Stimulated activated naive CD8-positive, alpha-beta T cell treated with anti-CD3 and anti-CD28 coated beads, Interleukin-15, amount 100 ng/mL, for 72 hours (primary cell): ENCODE data around the gene TBC1D1.

Source experiments
- ATAC-seq: fragments of 150-1000 bp; cut with Tn5 transposase; 2 replicates; pipeline ENCODE4 v1.10.0; 2021; ENCODE audit warnings: mild to moderate bottlenecking, moderate library complexity
- DNase-seq, 2 donors: peaks; one replicate each; pipeline ENCODE4 v3.0.0; 2021 to 2022
- H3K27ac Mint-ChIP-seq, 2 donors: one replicate each; pipeline ENCODE4 v1.8.0; 2022; ENCODE audit warnings: mild to moderate bottlenecking in 2 of 2, mixed read lengths in 2 of 2, moderate library complexity in 2 of 2
- H3K27me3 Mint-ChIP-seq: one replicate; pipeline ENCODE4 v1.8.0; 2022; ENCODE audit warnings: mixed read lengths
- H3K4me1 Mint-ChIP-seq: one replicate; pipeline ENCODE4 v1.8.0; 2022; ENCODE audit warnings: mild to moderate bottlenecking, mixed read lengths
- H3K4me3 Mint-ChIP-seq, 2 donors: one replicate each; pipeline ENCODE4 v1.8.0; 2022; ENCODE audit warnings: mild to moderate bottlenecking in 2 of 2, mixed read lengths in 2 of 2, moderate library complexity in 1 of 2
- H3K9me3 Mint-ChIP-seq, 2 donors: one replicate each; pipeline ENCODE4 v1.8.0; 2022; ENCODE audit warnings: mixed read lengths in 2 of 2

The TBC1D1 gene

GRCh38 chr4:37983951-37984350 lies 93.1 kb downstream of the TBC1D1 start:
- H3K4me3 Mint-ChIP-seq: no peak overlapping the region
- H3K4me1 Mint-ChIP-seq: peaks cover 48% of the 10 kb centered on the region
- DNase-seq (no peak), ATAC-seq (no peak)
- H3K9me3 Mint-ChIP-seq: no peaks in the 10 kb centered on the region
- H3K27ac Mint-ChIP-seq: no peak overlapping the region
- no peaks in the 10 kb centered on the region for H3K27me3 Mint-ChIP-seq

- peaks cover 37% of the 10 kb centered on the region for H3K4me1 Mint-ChIP-seq
- no peaks in the 10 kb centered on the region for H3K9me3 Mint-ChIP-seq
- H3K4me3 Mint-ChIP-seq: no peak overlapping the region
- ATAC-seq (peak; percentile 72), DNase-seq (no peak)
- H3K27me3 Mint-ChIP-seq: no peaks in the 10 kb centered on the region
- H3K27ac Mint-ChIP-seq: peak overlapping the region in 1 of 2 donors; percentile 20
Observed at GRCh38 chr4:37985730-37986275, 94.9 kb downstream of the TBC1D1 start.

GRCh38 chr4:37988670-37989069 lies 97.8 kb downstream of the TBC1D1 start:
- Mint-ChIP-seq H3K4me1 (peaks cover 14% of the 10 kb centered on the region), H3K27ac (no peak overlapping the region), H3K4me3 (no peak overlapping the region), H3K27me3 (no peaks in the 10 kb centered on the region), H3K9me3 (no peaks in the 10 kb centered on the region)
- DNase-seq (no peak), ATAC-seq (no peak)

- H3K4me1 Mint-ChIP-seq: peaks cover 23% of the 10 kb centered on the region
- no peaks in the 10 kb centered on the region for H3K27me3 Mint-ChIP-seq
- no peak overlapping the region for H3K4me3 Mint-ChIP-seq
- no peak for DNase-seq
- no peak for ATAC-seq
- H3K27ac Mint-ChIP-seq: peak overlapping the region in 1 of 2 donors; percentile 4
- no peaks in the 10 kb centered on the region for H3K9me3 Mint-ChIP-seq
Observed at GRCh38 chr4:37989398-37990260, 98.7 kb downstream of the TBC1D1 start.

GRCh38 chr4:37990731-37991245 lies 99.9 kb downstream of the TBC1D1 start:
- no peak overlapping the region for H3K4me3 Mint-ChIP-seq
- H3K27ac Mint-ChIP-seq: no peak overlapping the region
- peaks cover 28% of the 10 kb centered on the region for H3K4me1 Mint-ChIP-seq
- ATAC-seq (no peak), DNase-seq (no peak)
- no peaks in the 10 kb centered on the region for H3K27me3 Mint-ChIP-seq
- no peaks in the 10 kb centered on the region for H3K9me3 Mint-ChIP-seq

GRCh38 chr4:37991623-37992410 lies 100.9 kb downstream of the TBC1D1 start:
- DNase-seq (no peak), ATAC-seq (no peak)
- Mint-ChIP-seq H3K9me3 (no peaks in the 10 kb centered on the region), H3K4me3 (no peak overlapping the region), H3K27me3 (no peaks in the 10 kb centered on the region), H3K4me1 (peaks cover 30% of the 10 kb centered on the region), H3K27ac (peak overlapping the region in 1 of 2 donors; percentile 1)

GRCh38 chr4:37993806-37994205 lies 102.9 kb downstream of the TBC1D1 start:
- DNase-seq (no peak), ATAC-seq (no peak)
- Mint-ChIP-seq H3K4me3 (no peak overlapping the region), H3K27ac (no peak overlapping the region), H3K9me3 (no peaks in the 10 kb centered on the region), H3K4me1 (peaks cover 37% of the 10 kb centered on the region), H3K27me3 (no peaks in the 10 kb centered on the region)

- Mint-ChIP-seq H3K27ac (peak overlapping the region in 1 of 2 donors; percentile 31), H3K4me3 (peak overlapping the region in 1 of 2 donors; percentile 24), H3K9me3 (no peaks in the 10 kb centered on the region), H3K4me1 (peaks cover 42% of the 10 kb centered on the region), H3K27me3 (no peaks in the 10 kb centered on the region)
- no peak for DNase-seq
- ATAC-seq: no peak
Observed at GRCh38 chr4:37994569-37994968, 103.7 kb downstream of the TBC1D1 start.

- Mint-ChIP-seq H3K27ac (peak overlapping the region in 1 of 2 donors; percentile 40), H3K4me1 (peaks cover 43% of the 10 kb centered on the region), H3K27me3 (no peaks in the 10 kb centered on the region), H3K9me3 (no peaks in the 10 kb centered on the region), H3K4me3 (no peak overlapping the region)
- ATAC-seq: no peak
- DNase-seq: no peak
Observed at GRCh38 chr4:37995299-37995821, 104.5 kb downstream of the TBC1D1 start.

GRCh38 chr4:37995981-37996775 lies 105.3 kb downstream of the TBC1D1 start:
- H3K27ac Mint-ChIP-seq: no peak overlapping the region
- H3K4me3 Mint-ChIP-seq: no peak overlapping the region
- H3K9me3 Mint-ChIP-seq: no peaks in the 10 kb centered on the region
- H3K27me3 Mint-ChIP-seq: no peaks in the 10 kb centered on the region
- peaks cover 43% of the 10 kb centered on the region for H3K4me1 Mint-ChIP-seq
- ATAC-seq (no peak), DNase-seq (no peak)

GRCh38 chr4:37998226-37998625 lies 107.3 kb downstream of the TBC1D1 start:
- no peak overlapping the region for H3K4me3 Mint-ChIP-seq
- H3K27ac Mint-ChIP-seq: peak overlapping the region in 1 of 2 donors; percentile 38
- H3K9me3 Mint-ChIP-seq: no peaks in the 10 kb centered on the region
- no peaks in the 10 kb centered on the region for H3K27me3 Mint-ChIP-seq
- no peak for ATAC-seq
- peaks cover 54% of the 10 kb centered on the region for H3K4me1 Mint-ChIP-seq
- DNase-seq: no peak

- H3K4me3 Mint-ChIP-seq: peak overlapping the region; percentile 5 to 56
- H3K27ac Mint-ChIP-seq: peak overlapping the region in 1 of 2 donors; percentile 55
- ATAC-seq (peak; percentile 78), DNase-seq (no peak)
- H3K4me1 Mint-ChIP-seq: peaks cover 56% of the 10 kb centered on the region
- no peaks in the 10 kb centered on the region for H3K9me3 Mint-ChIP-seq
- H3K27me3 Mint-ChIP-seq: no peaks in the 10 kb centered on the region
Observed at GRCh38 chr4:37999000-37999716, 108.3 kb downstream of the TBC1D1 start.

GRCh38 chr4:37999965-38000364 lies 109.1 kb downstream of the TBC1D1 start:
- ATAC-seq (no peak), DNase-seq (no peak)
- no peaks in the 10 kb centered on the region for H3K9me3 Mint-ChIP-seq
- H3K4me1 Mint-ChIP-seq: peaks cover 56% of the 10 kb centered on the region
- H3K27ac Mint-ChIP-seq: no peak overlapping the region
- no peak overlapping the region for H3K4me3 Mint-ChIP-seq
- H3K27me3 Mint-ChIP-seq: no peaks in the 10 kb centered on the region

GRCh38 chr4:38001927-38002326 lies 111.0 kb downstream of the TBC1D1 start:
- no peak overlapping the region for H3K4me3 Mint-ChIP-seq
- H3K9me3 Mint-ChIP-seq: no peaks in the 10 kb centered on the region
- H3K27ac Mint-ChIP-seq: no peak overlapping the region
- no peaks in the 10 kb centered on the region for H3K27me3 Mint-ChIP-seq
- peaks cover 58% of the 10 kb centered on the region for H3K4me1 Mint-ChIP-seq
- DNase-seq: no peak
- ATAC-seq: no peak
